ENCODE results near the gene MRPL49.

GRCh38 chr11:65100674-65101350, 21.3 kb upstream of the MRPL49 start:
- TF ChIP-seq REST (IDR thresholded peaks at IDR 0.05; ENCODE audit: insufficient read depth in 1 of 2, low read depth in 2 of 2, low read length in 1 of 2) (no peak), SIN3A (IDR thresholded peaks at IDR 0.05; ENCODE audit: borderline replicate concordance, insufficient read depth, low read depth, low read length) (no peak), CTCF (IDR thresholded peaks at IDR 0.05) (no peak), POLR2AphosphoS5 (IDR thresholded peaks at IDR 0.05; ENCODE audit: low read depth, low read length) (no peak)

Measured in Panc1 (cell line).